IMR-90 (cell line): Measurements from ENCODE around the gene XPO4. TPM values are rescaled to one million over a fixed set of nuclear protein-coding genes. Genes with fewer than 3 reads are reported as not detected.

Experiments
- ATAC-seq: fragments of 200-7000 bp; cut with Tn5 transposase; 2 replicates; pipeline ENCODE4 v1.9.1; 2020; ENCODE audit warnings: low read depth, mild to moderate bottlenecking, moderate library complexity
- BruUV-seq: library from RNA; stranded (reverse); fragments of 400-500 nt; replicated peaks from 2 replicates; lab custom pipeline; 2021; lab: Mats Ljungman, UMichigan
- CTCF ChIA-PET: fragments of 300-600 bp; formaldehyde crosslinking; extraction: SDS; loops from one replicate; lab custom pipeline; 2021; ENCODE audit warnings: antibody characterized with exemption; lab: Yijun Ruan, JAX
- POLR2A ChIA-PET: fragments of 300-600 bp; sonication (Branson Sonifier 250); formaldehyde crosslinking; loops from one replicate; lab custom pipeline; 2022; ENCODE audit warnings: antibody characterized with exemption; ENCODE audit not compliant: unreplicated experiment; lab: Charles Lee
- DNase-seq: peaks from one replicate; pipeline ENCODE4 v3.0.0; 2013
- H2AFZ ChIP-seq: replicated peaks from 2 replicates; pipeline ENCODE3; 2013; ENCODE audit warnings: low read length, mild to moderate bottlenecking; ENCODE audit not compliant: poor library complexity
- H2AK5ac ChIP-seq: 2 replicates; pipeline ENCODE4 v1.6.1; 2013; ENCODE audit warnings: low read depth, low read length, inconsistent platforms
- H2AK9ac ChIP-seq: replicated peaks from 2 replicates; pipeline ENCODE3; 2013; ENCODE audit warnings: mild to moderate bottlenecking, low read depth, low read length, moderate library complexity; ENCODE audit not compliant: poor library complexity
- H2BK120ac ChIP-seq: 2 replicates; pipeline ENCODE4 v1.6.1; 2013; ENCODE audit warnings: low read depth, low read length, inconsistent platforms
- H2BK15ac ChIP-seq: 3 replicates; pipeline ENCODE4 v1.6.1; 2013; ENCODE audit warnings: low read depth, low read length, inconsistent platforms
- H2BK20ac ChIP-seq: 2 replicates; pipeline ENCODE4 v1.6.1; 2013; ENCODE audit warnings: low read depth, mild to moderate bottlenecking, inconsistent platforms, low read length, moderate library complexity
- H2BK5ac ChIP-seq: 2 replicates; pipeline ENCODE4 v1.6.1; 2013; ENCODE audit warnings: mild to moderate bottlenecking, low read depth, low read length, inconsistent platforms; ENCODE audit not compliant: poor library complexity, severe bottlenecking
- H3K14ac ChIP-seq: replicated peaks from 2 replicates; pipeline ENCODE4 v1.6.1; 2013; ENCODE audit warnings: low read depth, low read length, inconsistent platforms
- H3K18ac ChIP-seq: 2 replicates; pipeline ENCODE4 v1.6.1; 2013; ENCODE audit warnings: low read depth, low read length, control low read depth
- H3K23ac ChIP-seq: 2 replicates; pipeline ENCODE4 v1.6.1; 2013; ENCODE audit warnings: low read depth, low read length, inconsistent platforms
- H3K27ac ChIP-seq: 2 replicates; pipeline ENCODE4 v1.5.1; 2013; ENCODE audit warnings: mild to moderate bottlenecking, control low read depth, low read length; ENCODE audit not compliant: insufficient read depth
- H3K27me3 ChIP-seq: 2 replicates; pipeline ENCODE4 v1.6.1; 2013; ENCODE audit warnings: low read length; ENCODE audit not compliant: control insufficient read depth, insufficient read depth
- H3K36me3 ChIP-seq: 2 replicates; pipeline ENCODE4 v1.6.1; 2013; ENCODE audit warnings: low read length, mixed read lengths; ENCODE audit not compliant: control insufficient read depth, insufficient read depth
- H3K4ac ChIP-seq: 2 replicates; pipeline ENCODE4 v1.6.1; 2013; ENCODE audit warnings: low read depth, low read length, inconsistent platforms
- H3K4me1 ChIP-seq: 2 replicates; pipeline ENCODE4 v1.6.1; 2013; ENCODE audit warnings: low read length, mixed read lengths; ENCODE audit not compliant: control insufficient read depth, insufficient read depth
- H3K4me2 ChIP-seq: 2 replicates; pipeline ENCODE4 v1.6.1; 2013; ENCODE audit warnings: low read depth, mild to moderate bottlenecking, control low read depth, low read length, moderate library complexity
- H3K4me3 ChIP-seq: 2 replicates; pipeline ENCODE4 v1.5.1; 2013; ENCODE audit warnings: low read depth, mild to moderate bottlenecking, control low read depth, low read length, moderate library complexity; ENCODE audit not compliant: insufficient read depth
- H3K56ac ChIP-seq: 2 replicates; pipeline ENCODE4 v1.6.1; 2013; ENCODE audit warnings: low read length, inconsistent platforms; ENCODE audit not compliant: insufficient read depth; ENCODE audit errors: extremely low read depth
- H3K79me1 ChIP-seq, 2 experiments: 2 replicates each; pipeline ENCODE4 v1.6.1; 2013; ENCODE audit warnings: low read length in 2 of 2, inconsistent platforms in 1 of 2, low read depth in 1 of 2
- H3K9ac ChIP-seq: 2 replicates; pipeline ENCODE4 v1.6.1; 2013; ENCODE audit warnings: low read depth, low read length, control low read depth
- H3K9me1 ChIP-seq: 2 replicates; pipeline ENCODE4 v1.6.1; 2013; ENCODE audit warnings: low read length, inconsistent platforms; ENCODE audit not compliant: insufficient read depth
- H3K9me3 ChIP-seq: 2 replicates; pipeline ENCODE4 v1.6.1; 2013; ENCODE audit warnings: low read length; ENCODE audit not compliant: control insufficient read depth, insufficient read depth
- H4K20me1 ChIP-seq: 2 replicates; pipeline ENCODE4 v1.6.1; 2013; ENCODE audit warnings: low read length, inconsistent platforms; ENCODE audit not compliant: insufficient read depth
- H4K5ac ChIP-seq: 2 replicates; pipeline ENCODE4 v1.6.1; 2013; ENCODE audit warnings: mild to moderate bottlenecking, low read depth, low read length, control low read depth
- H4K8ac ChIP-seq, 2 experiments: 2 replicates each; pipeline ENCODE4 v1.6.1; 2013; ENCODE audit warnings: low read depth in 2 of 2, low read length in 2 of 2, control low read depth in 1 of 2, inconsistent platforms in 1 of 2
- H4K91ac ChIP-seq: 2 replicates; pipeline ENCODE4 v1.6.1; 2013; ENCODE audit warnings: low read depth, low read length, inconsistent platforms; ENCODE audit not compliant: insufficient read depth
- BHLHE40 ChIP-seq: fragments of 150-350 bp; IDR thresholded peaks from 2 replicates; pipeline ENCODE4 v1.6.1; 2016; ENCODE audit warnings: mild to moderate bottlenecking, low read depth, low read length
- CHD1 ChIP-seq: IDR thresholded peaks from 2 replicates; pipeline ENCODE4 v1.6.1; 2012; ENCODE audit warnings: low read depth, low read length, improper control_type of control experiment
- ELK1 ChIP-seq: fragments of 150-350 bp; IDR thresholded peaks from 2 replicates; pipeline ENCODE4 v1.6.1; 2016; ENCODE audit warnings: low read depth, mild to moderate bottlenecking, low read length, moderate library complexity, borderline replicate concordance
- FOS ChIP-seq: fragments of 150-350 bp; IDR thresholded peaks from 2 replicates; pipeline ENCODE4 v1.6.1; 2016; ENCODE audit warnings: low read depth, low read length
- POLR2A ChIP-seq: IDR thresholded peaks from 2 replicates; pipeline ENCODE4 v1.6.1; 2012; ENCODE audit warnings: mild to moderate bottlenecking, low read depth, low read length
- RCOR1 ChIP-seq: IDR thresholded peaks from 2 replicates; pipeline ENCODE4 v1.6.1; 2012; ENCODE audit warnings: mild to moderate bottlenecking, low read length, improper control_type of control experiment; ENCODE audit not compliant: insufficient replicate concordance
- RFX5 ChIP-seq: IDR thresholded peaks from 2 replicates; pipeline ENCODE4 v1.8.0; 2012; ENCODE audit warnings: low read depth, mild to moderate bottlenecking, low read length, moderate library complexity
- SMC3 ChIP-seq: fragments of 150-350 bp; IDR thresholded peaks from 2 replicates; pipeline ENCODE4 v1.6.1; 2016; ENCODE audit warnings: low read depth, mild to moderate bottlenecking, antibody characterized with exemption, low read length, moderate library complexity
- WGBS, 2 experiments: methylation state at CpG; one replicate each; pipeline versions ENCODE4 v1.1.5 to v1.1.7; 2013; ENCODE audit warnings: missing lambda C conversion rate in 2 of 2; ENCODE audit not compliant: insufficient read length in 1 of 2; ENCODE audit errors: extremely low coverage in 2 of 2; 5-methylcytosine and 5-hydroxymethylcytosine counted together
- dilution Hi-C: fragments of 300-500 bp; cut with HindIII; formaldehyde crosslinking; loops from one replicate; pipeline ENCODE4 v1.14.3; 2018; ENCODE audit warnings: low sequenced_read_pairs; ENCODE audit not compliant: unreplicated experiment
- in situ Hi-C: fragments of 300-500 bp; cut with MboI; formaldehyde crosslinking; loops from 3 replicates; pipeline ENCODE4 v1.14.3; 2019; ENCODE audit warnings: low sequenced_read_pairs, inconsistent platforms, mixed read lengths
- intact Hi-C: fragments of 100-400 bp; cut with micrococcal nuclease; formaldehyde crosslinking; loops from 2 replicates; pipeline ENCODE4 v1.10.0; 2022
- polyA plus RNA-seq, 3 experiments: library from polyadenylated mRNA; depleted of rRNA; stranded (reverse); fragments of >200 nt; gene quantifications; 2 replicates each; pipeline ENCODE4 v1.2.3, GENCODE V29; 2012; ENCODE audit warnings: low replicate concordance in 1 of 3
- total RNA-seq: library from RNA; depleted of rRNA; stranded (reverse); fragments of >200 nt; gene quantifications from 2 replicates; pipeline ENCODE4 v1.2.3, GENCODE V29; 2012
- TF ChIP-seq, protein P1 (sequence below): conservative IDR thresholded peaks from 2 replicates; pipeline ENCODE4 v1.5.1; 2012; ENCODE audit warnings: mild to moderate bottlenecking, low read depth, low read length, improper control_type of control experiment

XPO4 gene
- total and polyA plus RNA-seq, 2 of the 4 experiments (the other 2 are of a cell fraction) = 5.0 to 21.1 TPM

DNA sequence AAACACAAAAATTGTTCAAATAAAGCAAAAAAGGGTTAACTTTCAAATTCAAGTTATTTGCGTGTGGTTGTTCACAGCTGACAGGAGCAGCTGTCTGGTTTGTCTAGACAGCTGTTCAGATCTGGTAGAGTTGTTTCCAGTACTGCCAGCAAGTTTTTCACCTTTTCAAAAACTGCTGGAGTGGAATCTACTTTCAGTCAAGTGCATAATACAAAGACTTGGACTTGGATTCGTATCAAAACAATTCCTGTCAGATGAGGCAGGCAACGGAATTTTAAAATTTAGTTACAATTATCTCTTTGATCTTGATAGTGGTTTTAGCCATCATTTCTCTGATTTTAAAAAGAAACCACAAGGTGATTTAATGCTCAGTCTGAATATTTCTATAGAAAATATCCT lies 77.1 kb downstream of the XPO4 start:
- H3K9me3 ChIP-seq = no peaks in the 10 kb centered on the region
- no TSS peak for BruUV-seq
- intact Hi-C loops (loop anchor here (1.0 to 10.0 kb wide), 2 partner anchors 10 to 631 kb away; partner anchors contain the start of gene GJB2), dilution Hi-C loops (no loop called here), in situ Hi-C loops (loop anchor here (5.0 to 25.0 kb wide), 2 partner anchors 118 to 638 kb away; partner anchors contain the start of gene GJB2)
- WGBS, 2 experiments = no CpG with 5 or more reads among the region's 3 CpGs
- DNase-seq (peak; percentile 55), ATAC-seq (no peak)
- H3K9ac ChIP-seq = no peak overlapping the region
- ChIA-PET POLR2A (interaction anchor here (0.5 kb wide), 1 partner anchor 300 kb away, joined by 3 read pairs; the partner anchor contains the start of gene CRYL1), CTCF (interaction anchor here (0.6 to 1.2 kb wide), 2 partner anchors 12 to 323 kb away, joined by 5 to 6 read pairs; no protein-coding TSS in a partner anchor)
- H3K56ac ChIP-seq = no peak overlapping the region
- no peak overlapping the region for H3K4ac ChIP-seq
- peaks cover 3% of the 10 kb centered on the region; the same call in 1 of the 2 replicates for H4K20me1 ChIP-seq
- no peaks in the 10 kb centered on the region; the same call in 1 of the 2 replicates for H3K9me1 ChIP-seq
- H3K23ac ChIP-seq = no peak overlapping the region
- no peaks in the 10 kb centered on the region for H3K36me3 ChIP-seq
- no peak overlapping the region for H3K4me3 ChIP-seq
- no peak overlapping the region for H4K5ac ChIP-seq
- H3K18ac ChIP-seq = no peak overlapping the region
- H2AFZ ChIP-seq = no peak overlapping the region
- H2BK15ac ChIP-seq = no peak overlapping the region
- peaks cover 3 to 12% of the 10 kb centered on the region in 2 experiments; a peak in 1 of 4 replicates for H3K79me1 ChIP-seq
- H3K4me2 ChIP-seq = peak overlapping the region; percentile 50; the same call in 1 of the 2 replicates
- H4K8ac ChIP-seq = no peak overlapping the region
- H2AK9ac ChIP-seq = no peak overlapping the region
- no peak overlapping the region for H3K27ac ChIP-seq
- no peak for TF ChIP-seq CHD1
- TF ChIP-seq RFX5 = no peak
- no peak for TF ChIP-seq RCOR1
- no peak for TF ChIP-seq BHLHE40
- TF ChIP-seq FOS = no peak
- TF ChIP-seq ELK1 = no peak
- no peak for TF ChIP-seq POLR2A
- no peak for TF ChIP-seq SMC3
- TF ChIP-seq, protein P1, sequence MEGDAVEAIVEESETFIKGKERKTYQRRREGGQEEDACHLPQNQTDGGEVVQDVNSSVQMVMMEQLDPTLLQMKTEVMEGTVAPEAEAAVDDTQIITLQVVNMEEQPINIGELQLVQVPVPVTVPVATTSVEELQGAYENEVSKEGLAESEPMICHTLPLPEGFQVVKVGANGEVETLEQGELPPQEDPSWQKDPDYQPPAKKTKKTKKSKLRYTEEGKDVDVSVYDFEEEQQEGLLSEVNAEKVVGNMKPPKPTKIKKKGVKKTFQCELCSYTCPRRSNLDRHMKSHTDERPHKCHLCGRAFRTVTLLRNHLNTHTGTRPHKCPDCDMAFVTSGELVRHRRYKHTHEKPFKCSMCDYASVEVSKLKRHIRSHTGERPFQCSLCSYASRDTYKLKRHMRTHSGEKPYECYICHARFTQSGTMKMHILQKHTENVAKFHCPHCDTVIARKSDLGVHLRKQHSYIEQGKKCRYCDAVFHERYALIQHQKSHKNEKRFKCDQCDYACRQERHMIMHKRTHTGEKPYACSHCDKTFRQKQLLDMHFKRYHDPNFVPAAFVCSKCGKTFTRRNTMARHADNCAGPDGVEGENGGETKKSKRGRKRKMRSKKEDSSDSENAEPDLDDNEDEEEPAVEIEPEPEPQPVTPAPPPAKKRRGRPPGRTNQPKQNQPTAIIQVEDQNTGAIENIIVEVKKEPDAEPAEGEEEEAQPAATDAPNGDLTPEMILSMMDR = no peak
- H2BK20ac ChIP-seq = no peak overlapping the region
- H2BK5ac ChIP-seq = no peak overlapping the region
- H4K91ac ChIP-seq = no peak overlapping the region
- no peak overlapping the region for H2AK5ac ChIP-seq
- peaks cover 7% of the 10 kb centered on the region for H3K4me1 ChIP-seq
- H3K27me3 ChIP-seq = no peaks in the 10 kb centered on the region
- no peak overlapping the region for H2BK120ac ChIP-seq
- no peak overlapping the region for H3K14ac ChIP-seq
